Adipocyte (in vitro differentiated cells): ENCODE results near the gene CAVIN2.

Experiments
- DNase-seq: peaks from one replicate; pipeline ENCODE4 v3.0.0-alpha.2; 2015; ENCODE audit warnings: low read depth
- H3K27me3 ChIP-seq: replicated peaks from 2 replicates; pipeline ENCODE4 v1.7.0; 2013; ENCODE audit warnings: mild to moderate bottlenecking, low read length, moderate library complexity; ENCODE audit not compliant: control insufficient read depth, insufficient read depth
- H3K36me3 ChIP-seq: 2 replicates; pipeline ENCODE4 v1.7.0; 2013; ENCODE audit warnings: low read length, mild to moderate bottlenecking, moderate library complexity; ENCODE audit not compliant: control insufficient read depth, insufficient read depth, severe bottlenecking
- H3K4me1 ChIP-seq: 2 replicates; pipeline ENCODE4 v1.7.0; 2013; ENCODE audit warnings: mild to moderate bottlenecking, low read length, moderate library complexity; ENCODE audit not compliant: control insufficient read depth, insufficient read depth
- H3K4me3 ChIP-seq: 2 replicates; pipeline ENCODE4 v1.7.0; 2013; ENCODE audit warnings: mild to moderate bottlenecking, low read length, moderate library complexity
- H3K9ac ChIP-seq: 2 replicates; pipeline ENCODE4 v1.7.0; 2013; ENCODE audit warnings: mild to moderate bottlenecking, low read length, moderate library complexity
- H3K9me3 ChIP-seq: 2 replicates; pipeline ENCODE4 v1.7.0; 2013; ENCODE audit warnings: mild to moderate bottlenecking, low read length, moderate library complexity; ENCODE audit not compliant: control insufficient read depth

Gene CAVIN2

GRCh38 chr2:191853843-191854242 is 7.0 kb upstream of the CAVIN2 start:
- Histone ChIP-seq H3K4me3 (no peak overlapping the region), H3K9ac (no peak overlapping the region)
- DNase-seq = no peak

GRCh38 chr2:191851158-191851557 is 4.3 kb upstream of the CAVIN2 start:
- DNase-seq = no peak
- Histone ChIP-seq H3K36me3 (no peaks in the 10 kb centered on the region), H3K9ac (no peak overlapping the region), H3K4me1 (peaks cover 23% of the 10 kb centered on the region), H3K27me3 (no peaks in the 10 kb centered on the region), H3K4me3 (no peak overlapping the region), H3K9me3 (no peaks in the 10 kb centered on the region)

More at GRCh38 chr2:191853843-191854242, 7.0 kb upstream of the CAVIN2 start:
- H3K27me3 ChIP-seq = no peaks in the 10 kb centered on the region
- H3K36me3 ChIP-seq = no peaks in the 10 kb centered on the region
- H3K4me1 ChIP-seq = peaks cover 4% of the 10 kb centered on the region
- no peaks in the 10 kb centered on the region for H3K9me3 ChIP-seq

GRCh38 chr2:191848771-191849767 is 2.2 kb upstream of the CAVIN2 start:
- H3K9ac ChIP-seq = no peak overlapping the region
- peaks cover 40% of the 10 kb centered on the region for H3K4me1 ChIP-seq
- H3K27me3 ChIP-seq = no peaks in the 10 kb centered on the region
- no peak overlapping the region for H3K4me3 ChIP-seq
- H3K36me3 ChIP-seq = no peaks in the 10 kb centered on the region
- no peaks in the 10 kb centered on the region for H3K9me3 ChIP-seq
- no peak for DNase-seq

GRCh38 chr2:191847764-191848163 is 876 bp upstream of the CAVIN2 start:
- no peak for DNase-seq
- no peaks in the 10 kb centered on the region for H3K27me3 ChIP-seq
- peaks cover 40% of the 10 kb centered on the region for H3K4me1 ChIP-seq
- H3K9me3 ChIP-seq = no peaks in the 10 kb centered on the region
- H3K36me3 ChIP-seq = no peaks in the 10 kb centered on the region
- H3K4me3 ChIP-seq = peak overlapping the region; percentile 71
- H3K9ac ChIP-seq = peak overlapping the region; percentile 60

- H3K4me1 ChIP-seq = peaks cover 40% of the 10 kb centered on the region
- H3K4me3 ChIP-seq = peak overlapping the region; percentile 71
- H3K9ac ChIP-seq = peak overlapping the region; percentile 60
- H3K9me3 ChIP-seq = no peaks in the 10 kb centered on the region
- no peak for DNase-seq
- H3K27me3 ChIP-seq = no peaks in the 10 kb centered on the region
- no peaks in the 10 kb centered on the region for H3K36me3 ChIP-seq
Observed at GRCh38 chr2:191845876-191846514, 893 bp downstream of the CAVIN2 start.

- Histone ChIP-seq H3K27me3 (no peaks in the 10 kb centered on the region), H3K36me3 (no peaks in the 10 kb centered on the region), H3K4me3 (peak overlapping the region; percentile 71), H3K9me3 (no peaks in the 10 kb centered on the region), H3K9ac (peak overlapping the region; percentile 60), H3K4me1 (peaks cover 40% of the 10 kb centered on the region)
- DNase-seq = peak; percentile 62
Observed at GRCh38 chr2:191845248-191845715, 1.6 kb downstream of the CAVIN2 start.

GRCh38 chr2:191844706-191845105 is 2.2 kb downstream of the CAVIN2 start:
- Histone ChIP-seq H3K36me3 (no peaks in the 10 kb centered on the region), H3K9me3 (no peaks in the 10 kb centered on the region), H3K4me3 (peak overlapping the region; percentile 71), H3K9ac (peak overlapping the region; percentile 60), H3K4me1 (peaks cover 40% of the 10 kb centered on the region), H3K27me3 (no peaks in the 10 kb centered on the region)
- DNase-seq = no peak

GRCh38 chr2:191840921-191841320 is 6.0 kb downstream of the CAVIN2 start:
- Histone ChIP-seq H3K4me1 (peaks cover 31% of the 10 kb centered on the region), H3K36me3 (peaks cover 5% of the 10 kb centered on the region), H3K4me3 (no peak overlapping the region), H3K27me3 (no peaks in the 10 kb centered on the region), H3K9me3 (no peaks in the 10 kb centered on the region), H3K9ac (no peak overlapping the region)
- DNase-seq = no peak

- H3K9ac ChIP-seq = no peak overlapping the region
- DNase-seq = no peak
- H3K36me3 ChIP-seq = peaks cover 10% of the 10 kb centered on the region
- H3K4me3 ChIP-seq = no peak overlapping the region
- peaks cover 23% of the 10 kb centered on the region for H3K4me1 ChIP-seq
- H3K9me3 ChIP-seq = no peaks in the 10 kb centered on the region
- no peaks in the 10 kb centered on the region for H3K27me3 ChIP-seq
Observed at GRCh38 chr2:191839918-191840804, 6.7 kb downstream of the CAVIN2 start.

GRCh38 chr2:191838526-191838925 is 8.4 kb downstream of the CAVIN2 start:
- no peaks in the 10 kb centered on the region for H3K9me3 ChIP-seq
- H3K36me3 ChIP-seq = peaks cover 10% of the 10 kb centered on the region
- no peaks in the 10 kb centered on the region for H3K27me3 ChIP-seq
- H3K4me3 ChIP-seq = no peak overlapping the region
- H3K4me1 ChIP-seq = peaks cover 13% of the 10 kb centered on the region
- DNase-seq = no peak
- H3K9ac ChIP-seq = no peak overlapping the region
